Measurements from ENCODE around the gene RGS3. TPM values are rescaled to one million over a fixed set of nuclear protein-coding genes. Genes with fewer than 3 reads are reported as not detected.

Gene RGS3
- total RNA-seq, 4 donors from 2014 or later = 43.9 to 122 (median 72.7) TPM

DNA sequence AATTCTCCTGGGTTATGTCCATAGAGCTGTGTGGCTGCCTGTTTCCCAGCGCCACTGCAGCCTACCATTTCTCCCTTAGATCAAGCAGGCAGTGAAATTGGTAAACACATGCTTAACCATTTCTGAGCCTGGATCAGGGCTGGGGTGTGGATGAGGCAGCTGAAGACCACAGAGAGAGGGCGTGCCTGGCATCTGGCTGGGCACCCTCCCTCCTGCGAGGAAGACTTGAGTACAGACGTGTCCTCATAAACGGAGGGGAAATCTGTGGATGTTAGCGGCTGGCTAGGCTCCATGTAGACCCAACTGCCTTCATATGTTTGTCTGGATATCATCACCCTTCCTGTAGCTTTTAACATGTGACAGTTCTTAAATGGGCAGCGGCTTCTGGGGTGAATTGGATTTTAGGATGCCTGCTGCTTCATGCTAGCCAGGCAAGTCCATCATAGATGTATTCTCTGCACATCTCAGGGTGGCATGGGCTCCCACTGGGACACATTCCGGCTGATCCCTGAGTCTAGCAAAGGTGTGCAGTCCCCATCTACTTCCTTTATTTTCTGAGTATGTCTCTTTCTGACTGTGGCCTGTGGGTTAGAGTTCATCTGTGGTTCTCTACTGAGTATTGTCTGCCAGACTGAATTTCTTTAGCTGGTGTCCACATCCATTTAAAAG is 11.0 kb downstream of the RGS3 start:
- Histone ChIP-seq H3K36me3 (no peaks in the 10 kb centered on the region), H3K27ac (peak overlapping the region in 3 of 4 donors; percentile 11 to 42 (median 39)), H3K4me3 (no peak overlapping the region), H3K9me3 (no peaks in the 10 kb centered on the region), H3K27me3 (no peaks in the 10 kb centered on the region), H3K4me1 (peaks cover 0 to 70% (median 5%) of the 10 kb centered on the region in 3 donors)
- TF ChIP-seq EP300 (IDR thresholded peaks at IDR 0.05) (no peak), POLR2A (IDR thresholded peaks at IDR 0.05) (no peak), POLR2AphosphoS5 (IDR thresholded peaks at IDR 0.05) (no peak)
- TF ChIP-seq, protein P1, sequence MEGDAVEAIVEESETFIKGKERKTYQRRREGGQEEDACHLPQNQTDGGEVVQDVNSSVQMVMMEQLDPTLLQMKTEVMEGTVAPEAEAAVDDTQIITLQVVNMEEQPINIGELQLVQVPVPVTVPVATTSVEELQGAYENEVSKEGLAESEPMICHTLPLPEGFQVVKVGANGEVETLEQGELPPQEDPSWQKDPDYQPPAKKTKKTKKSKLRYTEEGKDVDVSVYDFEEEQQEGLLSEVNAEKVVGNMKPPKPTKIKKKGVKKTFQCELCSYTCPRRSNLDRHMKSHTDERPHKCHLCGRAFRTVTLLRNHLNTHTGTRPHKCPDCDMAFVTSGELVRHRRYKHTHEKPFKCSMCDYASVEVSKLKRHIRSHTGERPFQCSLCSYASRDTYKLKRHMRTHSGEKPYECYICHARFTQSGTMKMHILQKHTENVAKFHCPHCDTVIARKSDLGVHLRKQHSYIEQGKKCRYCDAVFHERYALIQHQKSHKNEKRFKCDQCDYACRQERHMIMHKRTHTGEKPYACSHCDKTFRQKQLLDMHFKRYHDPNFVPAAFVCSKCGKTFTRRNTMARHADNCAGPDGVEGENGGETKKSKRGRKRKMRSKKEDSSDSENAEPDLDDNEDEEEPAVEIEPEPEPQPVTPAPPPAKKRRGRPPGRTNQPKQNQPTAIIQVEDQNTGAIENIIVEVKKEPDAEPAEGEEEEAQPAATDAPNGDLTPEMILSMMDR (IDR thresholded peaks at IDR 0.05) = no peak
- 66% methylated on average over 6 of the region's 8 CpGs; no CpG with 5 or more reads in 1 of the 2 donors for WGBS, 2 donors (ENCODE audit: low coverage in 1 of 2)
- no peak for ATAC-seq

DNA sequence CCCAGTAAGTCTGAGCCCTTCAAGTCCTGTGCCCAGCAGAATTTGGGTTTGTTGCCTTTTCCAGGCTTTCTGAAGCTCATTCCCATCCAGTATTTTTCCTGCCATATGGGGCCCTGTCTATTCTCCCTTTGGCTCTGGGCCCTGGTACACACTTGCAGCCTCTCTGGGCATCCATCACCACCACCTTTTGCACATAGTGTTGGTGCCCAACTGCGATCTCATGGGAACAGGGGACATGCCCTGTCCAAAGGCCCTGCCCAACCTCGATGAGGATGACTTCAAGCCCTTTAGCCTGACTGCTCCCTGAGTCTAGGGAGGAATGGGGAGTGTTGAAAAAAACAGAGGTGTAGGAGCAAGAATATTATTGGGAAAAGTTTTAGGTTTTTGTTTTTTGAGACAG is 11.5 kb downstream of the RGS3 start:
- H3K27ac ChIP-seq = peak overlapping the region in 1 of 4 donors; percentile 11

DNA sequence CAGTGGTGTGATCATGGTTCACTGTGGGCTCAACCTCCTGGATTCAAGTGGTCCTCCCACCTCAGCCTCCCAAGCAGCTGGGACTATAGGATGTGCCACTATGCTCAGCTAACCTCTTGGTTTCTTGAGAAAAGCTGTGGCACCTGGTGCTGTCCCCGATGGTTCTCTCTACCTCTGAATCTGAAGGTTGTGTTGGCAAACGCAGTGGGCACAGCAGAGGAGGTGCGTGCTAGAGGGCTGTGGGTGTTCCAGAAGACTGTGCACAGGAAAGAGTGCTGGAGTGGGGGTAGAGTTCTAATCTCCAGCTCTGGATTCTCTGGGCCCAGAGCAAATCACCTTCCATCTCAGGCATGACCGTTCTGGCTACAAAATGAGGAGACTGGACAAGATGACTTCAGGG is 12.5 kb downstream of the RGS3 start:
- H3K27me3 ChIP-seq = no peaks in the 10 kb centered on the region
- 95% methylated on average over 3 of the region's 4 CpGs; no CpG with 5 or more reads in 1 of the 2 donors for WGBS, 2 donors (ENCODE audit: low coverage in 1 of 2)
- peaks cover 0 to 74% (median 6%) of the 10 kb centered on the region in 3 donors for H3K4me1 ChIP-seq
- no peaks in the 10 kb centered on the region for H3K36me3 ChIP-seq
- TF ChIP-seq POLR2AphosphoS5 (IDR thresholded peaks at IDR 0.05) (no peak), EP300 (IDR thresholded peaks at IDR 0.05) (no peak), POLR2A (IDR thresholded peaks at IDR 0.05) (no peak)
- TF ChIP-seq, protein P1 (IDR thresholded peaks at IDR 0.05) = no peak
- H3K9me3 ChIP-seq = no peaks in the 10 kb centered on the region
- ATAC-seq = no peak
- H3K4me3 ChIP-seq = no peak overlapping the region
- no peak overlapping the region for H3K27ac ChIP-seq

More for the DNA sequence above, 11.5 kb downstream of the RGS3 start:
- H3K4me3 ChIP-seq = no peak overlapping the region
- WGBS, 2 donors (ENCODE audit: low coverage in 1 of 2) = 80 to 86% methylated on average over 1 of the region's 2 CpGs
- no peaks in the 10 kb centered on the region for H3K36me3 ChIP-seq
- no peaks in the 10 kb centered on the region for H3K9me3 ChIP-seq
- peaks cover 0 to 70% (median 6%) of the 10 kb centered on the region in 3 donors for H3K4me1 ChIP-seq
- ATAC-seq = no peak
- no peaks in the 10 kb centered on the region for H3K27me3 ChIP-seq
- TF ChIP-seq POLR2A (IDR thresholded peaks at IDR 0.05) = no peak
- no peak for TF ChIP-seq POLR2AphosphoS5 (IDR thresholded peaks at IDR 0.05)
- no peak for TF ChIP-seq EP300 (IDR thresholded peaks at IDR 0.05)
- TF ChIP-seq, protein P1 (IDR thresholded peaks at IDR 0.05) = no peak

DNA sequence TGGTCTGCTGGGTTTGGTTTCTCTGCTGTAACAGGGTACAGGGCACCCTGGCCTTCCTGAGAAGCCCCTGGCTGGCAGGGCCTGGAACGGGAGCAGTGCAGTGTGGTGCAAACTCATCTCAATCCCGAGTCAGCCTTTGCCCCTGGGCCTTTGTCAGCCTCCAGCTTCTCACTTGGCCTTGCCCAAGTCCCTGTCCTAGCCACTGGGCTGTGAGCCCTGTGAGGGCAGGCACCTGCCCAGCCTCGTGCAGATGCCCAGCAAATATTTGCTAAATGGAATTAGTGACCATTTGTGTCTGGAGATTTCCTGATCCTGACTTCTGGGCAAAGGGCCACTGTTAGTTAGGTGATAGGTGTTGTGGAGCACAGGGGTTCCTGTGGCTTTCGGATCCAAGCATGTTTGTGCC is 13.0 kb downstream of the RGS3 start:
- 60 to 84% methylated on average over 1 to 4 of the region's 4 CpGs for WGBS, 2 donors (ENCODE audit: low coverage in 1 of 2)
- Histone ChIP-seq H3K36me3 (no peaks in the 10 kb centered on the region), H3K4me3 (no peak overlapping the region), H3K9me3 (no peaks in the 10 kb centered on the region), H3K27ac (no peak overlapping the region), H3K4me1 (peaks cover 0 to 69% (median 6%) of the 10 kb centered on the region in 3 donors), H3K27me3 (no peaks in the 10 kb centered on the region)
- TF ChIP-seq POLR2AphosphoS5 (IDR thresholded peaks at IDR 0.05) = no peak
- no peak for TF ChIP-seq EP300 (IDR thresholded peaks at IDR 0.05)
- no peak for ATAC-seq

DNA sequence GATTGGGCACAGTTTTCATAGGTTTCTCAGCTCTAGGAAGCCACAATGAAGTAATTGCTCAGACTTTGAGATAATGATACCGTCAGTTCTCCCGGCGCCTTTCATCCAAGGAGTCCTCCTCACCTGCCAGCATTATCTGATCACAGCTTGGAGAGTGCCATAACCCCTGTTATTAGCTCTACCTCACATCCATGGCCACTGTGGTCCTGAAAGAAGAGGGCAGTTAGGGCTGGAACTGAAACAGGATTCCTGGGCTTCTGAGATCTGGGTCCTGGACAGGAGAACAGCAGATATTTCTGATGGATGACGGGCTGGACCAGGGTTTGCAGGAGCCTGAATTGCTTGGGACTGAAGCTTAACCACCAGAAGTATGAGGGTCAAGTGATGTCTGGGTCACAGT is 13.5 kb downstream of the RGS3 start:
- Histone ChIP-seq H3K27me3 (no peaks in the 10 kb centered on the region), H3K4me3 (no peak overlapping the region), H3K4me1 (peaks cover 0 to 66% (median 6%) of the 10 kb centered on the region in 3 donors), H3K36me3 (no peaks in the 10 kb centered on the region), H3K27ac (no peak overlapping the region), H3K9me3 (no peaks in the 10 kb centered on the region)
- no peak for ATAC-seq
- TF ChIP-seq, protein P1 (IDR thresholded peaks at IDR 0.05) = no peak
- TF ChIP-seq POLR2A (IDR thresholded peaks at IDR 0.05) (no peak), POLR2AphosphoS5 (IDR thresholded peaks at IDR 0.05) (no peak), EP300 (IDR thresholded peaks at IDR 0.05) (no peak)
- 90 to 91% methylated on average over 3 to 4 of the region's 4 CpGs for WGBS, 2 donors (ENCODE audit: low coverage in 1 of 2)

All from gastroesophageal sphincter (tissue), 4 donors.